Activated T-helper 9 cell treated with anti-CD3 and anti-CD28 coated beads, Interleukin-2, amount 50 U/mL, for 16 hours (primary cell): ENCODE measurements around the gene MUC2.
A peak's percentile ranks its signal among the peaks of the same experiment; 100 is the strongest.

Source experiments
- DNase-seq: peaks from one replicate; pipeline ENCODE4 v3.0.0-alpha.2; 2020; ENCODE audit warnings: low read depth

The MUC2 gene

DNA sequence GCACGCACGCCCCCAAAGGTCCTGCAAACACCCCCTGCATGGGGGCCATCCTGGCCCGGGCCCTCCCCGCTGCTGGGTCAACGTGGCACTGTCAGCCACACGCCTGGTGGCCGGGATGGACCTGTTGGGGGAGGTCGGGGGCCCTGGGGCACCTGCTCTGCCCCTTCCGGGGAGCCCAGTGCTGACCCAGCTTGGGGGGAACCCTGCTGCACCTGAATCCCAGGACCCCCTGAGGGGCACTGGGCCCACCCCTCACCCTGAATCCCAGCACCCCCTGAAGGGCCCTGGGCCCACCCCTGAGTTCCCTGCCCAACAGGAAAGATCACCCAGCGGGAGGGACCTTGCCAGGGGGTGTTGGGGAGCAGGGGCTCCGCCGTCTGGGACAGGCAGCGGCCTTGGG, 37.7 kb upstream of the MUC2 start:
- no peak for DNase-seq

DNA sequence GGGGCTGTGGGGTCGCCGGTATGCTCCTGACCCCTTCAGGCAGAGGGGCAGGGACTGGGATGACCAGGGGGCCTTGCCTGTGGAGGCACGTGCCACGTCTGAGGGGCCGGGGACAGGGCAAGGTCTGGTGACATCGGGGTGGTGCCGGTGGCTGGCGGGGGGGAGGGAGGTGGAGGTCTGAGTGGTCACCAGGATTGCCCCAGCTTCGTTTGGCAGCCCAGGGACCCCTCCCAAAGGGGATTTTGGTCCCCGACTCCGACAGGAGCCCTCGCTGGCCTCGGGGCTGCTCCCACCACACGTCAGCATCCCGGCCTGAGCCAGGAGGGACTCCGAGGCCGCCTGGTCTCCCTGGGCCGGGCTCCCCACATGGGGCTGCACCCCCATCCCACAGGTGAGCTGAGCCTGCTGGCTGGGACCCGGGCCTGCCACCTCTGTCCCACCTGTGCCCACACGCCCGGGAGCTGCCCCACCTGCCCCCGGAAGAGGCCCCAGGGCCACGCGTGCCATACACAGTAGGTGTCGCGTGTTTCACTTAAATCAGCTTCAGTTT, 37.1 kb upstream of the MUC2 start:
- DNase-seq: no peak

DNA sequence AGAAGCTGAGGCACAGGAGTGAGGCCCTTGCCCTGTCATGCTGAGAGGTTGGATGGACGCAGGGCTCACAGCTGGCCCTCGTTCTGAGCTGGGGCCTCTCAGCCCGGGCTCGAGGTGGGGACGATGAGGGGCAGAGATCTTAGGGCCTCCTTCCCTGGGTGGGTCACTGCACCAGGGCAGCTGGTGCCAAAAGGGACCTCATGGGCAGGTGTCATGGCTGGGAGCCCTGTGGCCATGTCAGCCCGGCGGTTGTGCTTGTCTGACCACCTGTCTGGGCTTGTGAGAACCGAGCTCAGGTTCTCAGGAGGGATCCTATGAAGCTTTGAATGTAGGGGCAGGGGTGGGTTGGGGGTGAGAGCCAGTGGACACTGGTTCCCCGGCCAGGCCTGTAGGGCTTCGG, 36.3 kb upstream of the MUC2 start:
- DNase-seq: no peak

DNA sequence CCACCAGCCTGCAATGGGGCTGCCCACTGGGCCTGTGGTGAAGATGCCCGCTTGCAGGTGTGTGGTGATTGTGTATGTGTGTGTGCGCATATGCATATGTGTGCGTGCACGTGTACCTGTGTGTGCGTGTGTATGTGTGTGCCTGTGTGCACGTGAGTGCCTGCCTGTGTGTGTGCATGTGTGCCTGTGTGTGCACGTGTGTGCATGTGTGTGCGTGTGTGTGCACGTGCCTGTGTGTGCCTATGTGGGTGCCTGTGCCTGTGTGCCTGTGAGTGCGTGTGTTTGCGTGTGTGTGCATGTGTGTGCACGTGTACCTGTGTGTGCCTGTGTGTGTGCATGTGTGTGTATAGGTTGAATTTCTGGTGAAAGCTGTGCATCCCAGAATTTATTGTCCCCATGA, 35.8 kb upstream of the MUC2 start:
- DNase-seq: no peak

DNA sequence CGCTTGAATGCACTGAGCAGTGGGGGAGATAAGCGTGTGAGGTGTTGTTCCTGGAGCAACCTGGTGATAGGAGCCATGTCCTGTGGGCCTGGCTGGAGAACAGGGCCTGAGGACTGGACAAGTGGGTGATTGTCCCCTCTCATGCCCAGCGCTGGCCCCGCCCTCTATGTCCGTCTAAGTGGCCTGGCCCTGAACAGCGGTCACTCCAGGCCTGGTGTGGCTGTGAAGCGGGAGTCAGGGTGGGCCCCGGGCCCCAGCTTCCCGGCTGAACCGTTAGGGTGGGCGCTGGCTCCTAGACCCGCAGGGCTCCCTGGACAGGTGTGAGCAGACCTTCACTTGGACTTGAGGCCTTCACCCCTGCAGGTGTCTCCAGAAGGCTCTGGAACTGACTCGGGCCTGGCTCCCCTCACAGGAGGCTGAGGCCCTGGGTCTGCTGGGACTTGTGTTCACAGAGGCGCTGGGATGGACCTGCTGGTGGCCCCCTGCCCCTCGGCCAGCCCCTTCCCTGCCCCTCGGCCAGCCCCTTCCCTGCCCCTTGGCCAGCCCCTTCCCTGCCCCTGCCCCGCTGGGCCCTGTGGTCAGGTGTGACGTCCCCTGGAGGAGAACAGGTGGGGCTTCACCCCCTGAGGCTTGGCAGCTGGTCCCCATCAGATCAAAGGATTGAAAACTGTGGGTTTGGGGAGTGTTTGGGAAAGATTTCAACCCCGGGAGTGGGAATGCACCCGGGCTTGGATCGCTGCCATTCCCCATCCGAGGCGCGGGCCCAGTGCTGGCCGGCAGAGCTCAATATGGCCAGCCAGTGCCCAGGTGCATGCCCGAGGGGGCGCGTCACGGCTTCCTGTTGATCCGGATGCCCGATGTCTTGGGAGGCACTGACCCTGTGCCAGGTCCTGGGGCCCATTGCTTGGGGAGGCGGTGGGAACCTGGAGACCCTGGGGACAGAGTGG, 34.9 kb upstream of the MUC2 start:
- no peak for DNase-seq

DNA sequence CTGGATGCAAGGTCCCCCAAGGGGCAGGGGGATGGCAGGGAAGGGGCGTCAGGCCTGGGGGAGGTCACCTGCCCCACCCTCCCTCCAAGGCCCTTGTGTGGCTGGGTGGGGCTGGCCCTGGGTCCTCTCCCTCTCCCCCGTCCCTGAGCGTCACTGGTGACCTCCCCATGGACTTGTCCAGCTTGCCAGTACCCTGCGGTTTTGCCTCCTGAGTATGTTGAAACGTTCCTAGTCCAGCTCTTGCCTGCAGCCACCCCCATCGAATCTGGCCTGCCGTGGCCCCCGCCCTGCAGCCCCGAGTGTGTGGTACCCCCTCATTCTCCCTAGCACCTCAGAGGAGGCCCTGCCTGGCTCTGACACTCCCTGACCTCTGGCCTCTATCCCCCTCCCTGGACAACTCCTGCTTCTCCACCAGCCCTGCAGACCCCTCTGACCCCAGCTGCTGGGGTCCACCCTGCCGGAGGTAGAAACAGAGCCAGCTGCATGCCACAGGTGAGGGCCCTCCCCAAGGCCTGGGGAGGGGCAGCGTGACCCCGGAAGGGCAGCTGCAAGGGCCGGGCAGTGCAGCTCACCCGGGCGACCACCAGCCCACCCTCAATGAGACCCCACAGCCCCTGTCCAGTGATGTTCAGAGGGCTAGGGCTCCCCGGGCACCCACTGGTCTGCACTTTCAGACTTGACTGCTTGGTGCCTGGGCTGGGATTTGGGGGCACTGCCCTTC, 34.1 kb upstream of the MUC2 start:
- DNase-seq: no peak

DNA sequence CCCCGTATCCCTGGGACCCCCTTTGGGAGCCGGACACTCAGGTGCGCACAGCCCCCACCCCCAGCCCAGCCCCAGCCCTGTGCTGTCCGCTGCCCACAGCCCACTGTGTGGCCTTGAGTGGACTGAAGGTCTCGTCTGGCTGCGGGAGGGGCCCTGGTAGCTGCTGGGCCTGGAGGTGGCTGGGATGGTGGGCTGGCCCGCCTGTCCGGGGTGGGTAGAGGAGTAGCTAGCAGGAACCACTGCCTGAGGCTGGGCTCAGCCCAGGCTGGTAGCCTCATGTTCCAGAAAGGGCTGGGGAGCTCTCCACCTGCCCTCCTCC, 33.6 kb upstream of the MUC2 start:
- no peak for DNase-seq

DNA sequence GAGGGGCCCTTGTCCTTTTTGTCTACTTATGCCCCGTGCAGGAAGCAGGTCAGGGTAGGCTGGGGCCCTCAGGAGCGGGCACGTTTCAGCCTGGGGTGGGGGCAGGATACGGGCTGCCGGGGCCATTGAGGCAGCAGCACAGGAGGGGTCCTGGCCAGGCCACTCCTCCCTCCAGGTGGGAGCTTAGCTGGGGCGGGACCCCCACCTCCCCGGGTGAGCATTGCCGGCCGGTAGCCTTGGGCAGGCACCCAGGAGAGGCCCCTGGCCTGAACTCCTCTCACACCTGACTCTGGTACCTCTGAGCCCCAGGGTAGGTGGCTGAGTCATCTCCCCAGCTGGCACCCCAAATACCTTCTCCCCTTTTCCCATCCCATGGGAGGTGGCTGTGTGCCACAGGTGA, 33.2 kb upstream of the MUC2 start:
- DNase-seq: no peak

DNA sequence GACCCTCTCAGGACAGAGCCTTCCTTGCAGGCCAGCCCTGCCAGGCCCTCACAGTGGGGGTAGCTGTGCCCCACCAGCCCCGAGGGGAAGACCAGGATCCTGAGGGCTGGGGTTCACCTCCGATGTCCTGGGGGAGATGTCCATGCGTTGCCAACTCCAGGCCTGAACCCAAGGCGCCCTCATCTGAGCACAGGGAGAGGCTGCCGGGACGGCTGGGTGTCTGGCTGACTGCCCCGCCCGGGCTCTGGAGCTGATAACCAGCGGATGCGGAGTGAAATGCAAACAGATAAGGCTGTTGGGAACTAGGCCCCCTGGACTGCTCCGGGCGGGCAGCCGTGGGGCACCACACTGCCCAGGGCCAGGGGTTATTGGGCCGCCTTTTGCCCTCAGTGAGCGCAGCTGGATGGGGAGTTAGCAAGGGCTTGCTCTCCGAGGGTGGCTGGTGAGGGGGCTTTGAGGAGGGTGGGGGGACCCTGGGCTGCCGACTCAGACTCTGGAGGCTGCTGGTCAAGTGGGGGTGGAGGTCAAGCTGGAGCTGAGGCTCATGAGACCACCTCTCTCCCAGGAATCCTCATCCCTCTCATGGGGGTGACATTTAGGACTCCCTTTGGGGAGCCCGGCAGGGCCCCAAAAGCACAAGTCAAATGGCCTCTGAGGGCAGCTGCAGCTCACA, 32.6 kb upstream of the MUC2 start:
- no peak for DNase-seq

DNA sequence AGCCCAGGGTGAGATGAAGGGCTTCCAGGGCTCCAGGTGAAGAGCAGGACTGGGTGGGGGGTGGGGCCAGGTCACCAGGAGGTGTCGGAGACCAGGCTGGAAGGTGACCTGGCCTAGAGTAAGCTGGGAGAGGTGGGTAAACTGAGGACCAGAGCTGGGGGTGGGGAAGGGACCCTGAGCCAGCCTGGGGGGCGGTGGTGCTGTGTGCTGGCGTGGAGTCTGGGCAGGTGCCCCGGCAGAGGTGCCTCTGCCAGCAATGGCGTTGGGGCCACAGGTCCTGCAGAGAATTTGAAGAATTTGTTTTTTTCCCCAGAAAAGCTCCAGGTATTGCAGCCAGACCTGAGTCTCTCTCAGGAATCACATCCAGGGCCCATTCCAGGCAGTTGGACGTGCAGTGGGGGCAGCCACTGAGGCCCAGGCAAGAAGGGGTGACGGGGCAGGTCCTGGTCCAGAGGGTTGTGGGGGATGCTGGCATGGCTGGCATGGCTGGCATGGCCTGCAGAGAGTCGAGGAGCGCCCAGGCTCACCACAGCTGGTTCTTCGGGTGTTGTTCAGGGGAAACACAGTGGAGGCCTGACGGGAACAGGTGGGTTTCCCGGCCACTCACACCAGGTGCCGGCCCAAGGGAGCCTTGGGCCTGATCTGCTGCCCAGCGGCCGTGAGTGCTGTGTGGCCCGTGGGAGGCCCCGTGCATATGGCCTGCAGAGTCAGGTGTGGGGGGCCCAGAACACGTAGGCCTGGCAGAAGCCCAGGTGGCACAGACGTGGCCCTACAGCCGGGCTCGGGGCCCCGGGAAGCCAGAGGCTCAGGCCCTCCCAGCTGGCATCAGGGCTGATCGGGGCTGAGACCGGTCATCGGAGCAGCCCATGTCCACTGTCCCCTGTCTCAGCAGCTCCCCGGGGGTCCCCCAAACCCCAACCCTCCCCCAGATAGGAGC, 31.8 kb upstream of the MUC2 start:
- DNase-seq: no peak

DNA sequence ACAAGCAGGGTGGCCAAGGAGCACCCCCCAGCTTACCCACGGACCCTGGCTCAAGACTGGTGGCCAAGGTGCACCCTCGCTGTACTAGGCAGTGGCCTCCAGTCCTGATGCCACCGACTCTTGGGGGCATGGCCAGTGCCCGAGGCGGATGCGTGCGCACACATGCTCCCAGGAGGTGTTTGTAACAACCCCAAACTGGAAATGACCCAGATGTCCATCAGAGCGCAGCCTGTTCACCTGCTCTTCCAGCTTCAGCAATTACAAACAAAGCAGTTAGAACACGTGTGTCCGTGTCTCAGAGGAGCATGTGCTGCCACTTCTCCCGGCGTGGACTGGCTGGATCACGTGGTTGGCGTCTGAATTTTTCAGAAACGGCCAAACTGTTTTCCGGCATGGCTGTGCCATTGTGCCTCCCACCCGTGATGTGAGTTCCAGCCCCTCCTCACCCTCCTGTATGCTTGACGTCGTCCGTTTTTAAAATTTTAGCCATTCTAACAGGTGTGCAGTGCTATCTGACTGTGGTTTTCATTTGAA, 31.0 kb upstream of the MUC2 start:
- DNase-seq: no peak

DNA sequence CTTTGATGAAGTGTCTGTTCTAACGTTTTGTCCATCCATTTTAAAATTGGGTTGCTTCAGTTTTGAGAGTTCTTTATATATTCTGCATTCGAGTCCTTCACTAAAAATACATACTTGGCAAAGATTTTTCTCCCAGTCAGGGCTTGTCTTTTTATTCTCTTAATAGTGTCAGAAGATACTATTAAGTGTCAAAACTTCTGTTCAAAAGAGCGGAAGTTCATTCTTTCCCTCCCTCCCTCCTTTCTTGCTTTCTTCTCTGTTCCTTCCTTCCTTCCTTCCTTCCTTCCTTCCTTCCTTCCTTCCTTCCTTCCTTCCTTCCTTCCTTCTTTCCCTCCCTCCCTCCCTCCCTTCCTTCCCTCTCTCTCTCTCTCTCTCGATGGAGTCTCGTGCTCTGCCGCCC, 30.5 kb upstream of the MUC2 start:
- no peak for DNase-seq

DNA sequence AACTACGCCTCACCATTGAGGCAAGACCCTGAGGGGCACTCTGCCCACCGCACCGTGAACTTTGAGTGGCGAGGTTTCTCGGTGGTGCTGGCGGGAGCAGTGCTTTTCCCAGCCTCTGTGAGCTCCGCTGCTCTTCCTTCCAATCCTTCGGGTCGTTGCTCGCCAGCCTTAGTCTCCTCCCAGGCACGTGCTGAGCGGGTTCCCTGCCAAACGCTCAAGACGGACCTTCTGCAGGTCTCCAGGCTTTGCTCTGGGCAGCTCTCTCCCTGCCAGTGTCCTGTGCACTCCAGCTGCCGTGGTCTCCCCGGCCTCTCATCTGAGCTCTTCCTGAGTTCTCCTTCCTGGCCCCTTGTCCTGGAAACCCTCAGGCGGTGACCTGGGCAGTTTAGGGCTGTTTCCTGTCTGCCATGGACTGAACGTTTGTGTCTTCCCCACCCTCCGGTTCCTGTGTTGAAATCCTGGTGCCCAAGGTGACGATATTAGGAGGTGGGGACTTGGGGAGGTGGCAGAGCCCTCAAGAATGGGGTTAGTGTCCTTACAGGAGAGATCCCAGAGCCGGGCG, 27.0 kb upstream of the MUC2 start:
- DNase-seq: no peak

DNA sequence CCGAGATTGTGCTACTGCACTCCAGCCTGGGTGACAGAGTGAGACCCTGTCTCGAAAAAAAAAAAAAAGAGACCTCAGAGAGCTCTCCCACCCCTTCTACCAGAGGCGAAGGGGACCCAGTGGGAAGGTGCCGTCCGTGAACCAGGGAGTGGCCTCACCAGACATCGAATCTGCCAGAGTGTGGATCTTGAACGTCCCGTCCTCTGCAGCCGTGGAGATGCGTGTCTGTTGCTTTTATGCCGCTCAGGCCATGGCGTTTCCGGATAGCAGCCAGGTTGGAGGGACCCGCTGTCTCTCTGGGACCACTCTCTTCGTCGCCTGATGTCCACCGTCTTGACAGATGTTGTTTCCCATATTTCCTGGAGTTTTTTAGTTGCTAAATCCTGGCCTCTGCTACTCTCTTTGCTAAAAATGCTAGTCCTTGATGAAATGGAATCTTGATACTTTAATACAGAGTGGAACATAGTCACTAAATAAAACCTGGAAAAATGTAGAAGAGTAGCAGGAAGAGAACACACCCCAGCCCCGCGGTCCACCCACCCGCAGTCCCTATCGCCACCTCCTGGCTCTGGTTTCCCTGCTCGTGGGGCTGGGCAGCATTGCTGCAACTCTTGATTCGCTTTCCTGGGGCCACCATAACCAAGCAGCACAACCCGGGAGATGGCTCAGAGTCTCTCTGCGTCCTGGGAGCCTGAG, 26.2 kb upstream of the MUC2 start:
- DNase-seq: no peak

DNA sequence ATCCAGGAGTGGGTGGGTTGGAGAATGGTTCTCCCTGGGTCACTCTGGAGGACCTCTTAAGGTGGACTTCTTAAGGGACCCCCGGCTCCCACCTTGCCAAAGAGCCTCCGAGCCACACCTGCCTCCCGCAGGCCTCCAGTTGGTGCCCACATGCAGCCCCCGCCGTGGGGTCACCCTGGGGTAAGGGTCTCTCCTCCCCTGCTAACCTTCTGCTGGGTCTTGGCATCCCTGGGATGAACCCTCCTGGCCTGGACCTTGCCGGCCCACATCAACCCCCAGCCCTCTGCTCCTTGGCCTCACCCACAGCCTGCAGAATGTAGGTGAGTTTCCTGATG, 25.6 kb upstream of the MUC2 start:
- DNase-seq: no peak

DNA sequence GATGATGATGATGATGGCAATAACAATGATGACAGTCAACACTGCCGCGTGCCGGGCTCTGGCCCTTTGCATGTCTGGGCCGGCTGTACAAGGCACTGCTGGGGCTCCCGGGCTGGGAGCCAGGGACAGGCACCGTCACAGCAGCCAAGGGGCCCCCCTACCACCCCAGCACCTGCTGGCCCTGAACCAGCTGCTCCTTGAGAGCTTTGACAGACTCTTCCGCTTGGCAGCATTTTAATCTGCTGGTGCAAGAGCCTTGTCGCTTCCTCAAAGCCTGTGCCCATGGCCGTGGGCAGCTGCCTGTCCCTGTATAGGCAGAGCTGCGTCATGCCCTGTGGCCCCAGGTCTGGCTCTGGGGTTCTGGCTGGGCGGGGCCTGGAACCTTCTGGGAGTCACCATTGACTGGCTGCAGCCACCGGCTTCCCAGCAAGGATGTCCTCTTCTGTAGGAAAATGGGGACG, 25.2 kb upstream of the MUC2 start:
- DNase-seq: no peak

DNA sequence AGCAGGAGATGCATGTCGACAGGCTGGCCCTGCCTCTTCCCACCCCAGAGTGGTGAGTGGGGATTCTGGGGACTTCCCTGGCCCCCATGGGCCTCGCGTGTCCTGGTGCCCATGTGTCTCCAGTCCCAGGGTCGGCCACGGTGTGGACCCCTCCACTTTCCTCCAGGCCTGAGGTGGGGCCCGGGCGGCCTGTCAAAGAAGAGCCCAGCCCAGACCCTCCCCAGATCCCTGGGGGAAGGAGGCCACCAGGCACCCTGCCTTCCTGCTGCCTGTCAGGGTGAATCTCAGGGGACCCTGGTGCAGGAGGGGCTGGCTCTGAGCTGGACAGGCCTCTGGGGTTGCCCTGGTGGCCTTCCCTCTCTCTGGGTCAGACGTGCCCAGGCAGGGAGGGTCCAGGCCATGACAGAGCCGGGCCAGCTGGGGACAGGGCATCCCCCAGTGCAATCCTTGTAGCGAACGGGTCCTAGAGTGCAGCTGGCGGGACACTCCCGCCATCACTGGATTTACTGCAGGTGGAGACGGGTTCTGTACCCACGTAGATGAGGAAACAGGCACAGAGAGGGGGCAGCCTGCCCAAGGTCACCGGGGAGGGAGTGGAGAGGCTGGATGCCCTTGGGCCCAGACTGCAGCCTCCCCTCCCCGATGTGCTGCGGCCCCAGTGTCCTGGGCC, 24.6 kb upstream of the MUC2 start:
- no peak for DNase-seq

DNA sequence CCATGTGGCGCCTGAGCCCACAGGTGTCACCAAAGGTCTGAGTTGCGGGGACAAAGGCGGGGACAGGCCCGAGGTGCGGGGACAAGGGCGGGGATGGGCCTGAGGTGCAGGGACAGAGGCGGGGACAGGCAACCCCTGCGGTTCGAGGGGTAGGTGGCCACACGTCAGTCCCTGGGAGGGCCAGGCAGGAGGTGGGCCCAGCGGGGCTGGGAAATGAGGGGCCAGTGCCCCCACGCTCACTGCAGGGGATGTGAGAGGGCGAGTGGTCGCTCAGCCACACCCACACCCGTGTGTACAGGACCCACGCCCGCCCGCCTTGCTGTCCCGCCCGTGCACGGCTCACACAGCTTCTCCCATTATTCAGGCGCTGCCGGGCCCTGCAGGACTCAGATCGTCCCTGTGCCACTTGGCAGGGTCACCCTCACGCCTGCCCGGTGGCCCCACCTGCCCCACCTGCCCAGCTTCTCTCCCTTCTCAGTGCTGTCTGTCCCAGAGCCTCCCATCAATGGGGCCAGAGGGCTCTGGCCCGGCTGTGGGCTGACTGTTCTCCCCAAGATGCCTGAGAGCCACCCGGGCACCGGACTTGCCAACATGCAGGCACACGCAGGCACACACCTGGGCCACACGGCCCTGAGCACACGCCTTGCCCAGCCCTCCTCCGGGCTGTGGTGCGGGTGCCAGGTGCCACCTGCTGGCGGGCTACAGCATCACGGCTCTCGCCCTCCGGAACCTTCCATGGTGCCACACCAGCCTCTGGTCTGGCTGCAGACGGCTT, 23.9 kb upstream of the MUC2 start:
- peak; percentile 57 for DNase-seq
